PC-9 (cell line): ENCODE measurements around the gene RGS19. TPM values are rescaled to one million over a fixed set of nuclear protein-coding genes. Genes with fewer than 3 reads are reported as not detected.
A peak's percentile ranks its signal among the peaks of the same experiment; 100 is the strongest.

Experiments
- BruUV-seq: library from RNA; stranded (reverse); fragments of 400-500 nt; replicated peaks from 2 replicates; lab custom pipeline; 2021; lab: Mats Ljungman, UMichigan
- CTCF ChIA-PET: fragments of 300-600 bp; sonication (Branson Sonifier 250); formaldehyde crosslinking; loops from one replicate; lab custom pipeline; 2022; ENCODE audit warnings: antibody characterized with exemption; lab: Charles Lee
- POLR2A ChIA-PET: fragments of 300-600 bp; sonication (Branson Sonifier 250); formaldehyde crosslinking; loops from one replicate; lab custom pipeline; 2022; ENCODE audit warnings: antibody characterized with exemption; ENCODE audit not compliant: unreplicated experiment; lab: Charles Lee
- DNase-seq, 2 experiments: peaks; one replicate each; pipeline versions ENCODE4 v3.0.0 to v3.0.0-alpha.2; 2015 to 2022; ENCODE audit warnings: mixed read lengths in 1 of 2
- H2AFZ ChIP-seq: fragments of 200-600 bp; sonication (generic); 2 replicates; pipeline ENCODE4 v1.8.1; 2017; ENCODE audit warnings: antibody characterized with exemption
- H3F3A ChIP-seq: fragments of 200-600 bp; sonication (generic); 2 replicates; pipeline ENCODE4 v1.8.1; 2017; ENCODE audit warnings: antibody characterized with exemption, mild to moderate bottlenecking, low read depth; ENCODE audit not compliant: insufficient read depth
- H3K27ac ChIP-seq: fragments of 200-600 bp; sonication (generic); 2 replicates; pipeline ENCODE4 v1.6.1; 2016; ENCODE audit warnings: mixed run types
- H3K27me3 ChIP-seq: fragments of 200-600 bp; sonication (generic); 2 replicates; pipeline ENCODE4 v1.6.1; 2016; ENCODE audit warnings: low read depth, mixed run types; ENCODE audit not compliant: insufficient read depth
- H3K36me3 ChIP-seq: fragments of 200-600 bp; sonication (generic); 2 replicates; pipeline ENCODE4 v1.6.1; 2016; ENCODE audit warnings: low read depth, mixed run types
- H3K4me1 ChIP-seq: fragments of 200-600 bp; sonication (generic); replicated peaks from 2 replicates; pipeline ENCODE4 v1.6.1; 2016; ENCODE audit warnings: mixed run types; ENCODE audit not compliant: insufficient read depth
- H3K4me2 ChIP-seq: fragments of 200-600 bp; sonication (generic); 2 replicates; pipeline ENCODE4 v1.6.1; 2017; ENCODE audit warnings: mixed run types
- H3K4me3 ChIP-seq: fragments of 200-600 bp; sonication (generic); 2 replicates; pipeline ENCODE4 v1.6.1; 2016; ENCODE audit warnings: mixed run types
- H3K79me2 ChIP-seq: fragments of 200-600 bp; sonication (generic); 2 replicates; pipeline ENCODE4 v1.6.1; 2017; ENCODE audit warnings: low read depth, mixed run types
- H3K9me2 ChIP-seq: fragments of 200-600 bp; sonication (generic); 2 replicates; pipeline ENCODE4 v1.8.1; 2017; ENCODE audit warnings: mild to moderate bottlenecking; ENCODE audit not compliant: insufficient read depth
- H3K9me3 ChIP-seq: fragments of 200-600 bp; sonication (generic); 2 replicates; pipeline ENCODE4 v1.8.1; 2016; ENCODE audit warnings: low read depth; ENCODE audit not compliant: insufficient read depth
- H4K20me1 ChIP-seq: fragments of 200-600 bp; sonication (generic); 2 replicates; pipeline ENCODE4 v1.8.1; 2017; ENCODE audit not compliant: insufficient read depth
- CTCF ChIP-seq: fragments of 200-600 bp; sonication (generic); conservative IDR thresholded peaks from 2 replicates; pipeline ENCODE4 v1.6.1; 2017; ENCODE audit warnings: mixed run types, antibody characterized with exemption, mild to moderate bottlenecking, moderate library complexity
- EZH2 ChIP-seq: fragments of 200-600 bp; sonication (generic); IDR thresholded peaks from 2 replicates; pipeline ENCODE4 v1.8.0; 2017; ENCODE audit warnings: antibody characterized with exemption, low read depth
- intact Hi-C: fragments of 100-400 bp; cut with micrococcal nuclease; formaldehyde crosslinking; loops from one replicate; pipeline ENCODE4 v1.10.0; 2022; ENCODE audit not compliant: unreplicated experiment
- total RNA-seq: library from RNA; stranded (reverse); gene quantifications from 2 replicates; pipeline ENCODE4 v1.2.3, GENCODE V29; 2021

Gene RGS19
- total RNA-seq, 1 experiment from 2014 or later: 33.3 TPM

GRCh38 chr20:64116541-64117431 lies 37.5 kb upstream of the RGS19 start:
- DNase-seq: peak in 1 of 2 experiments; percentile 33
- TF ChIP-seq CTCF (no peak), EZH2 (no peak)
- Histone ChIP-seq H3K4me3 (no peak overlapping the region), H3K9me3 (no peaks in the 10 kb centered on the region), H3K27ac (no peak overlapping the region), H3K4me1 (no peaks in the 10 kb centered on the region), H3K27me3 (peaks cover 55% of the 10 kb centered on the region), H3K79me2 (no peaks in the 10 kb centered on the region), H2AFZ (no peak overlapping the region), H3K9me2 (no peaks in the 10 kb centered on the region), H3K4me2 (no peak overlapping the region), H3K36me3 (no peaks in the 10 kb centered on the region), H3F3A (peaks cover 6% of the 10 kb centered on the region; the same call in 1 of the 2 replicates), H4K20me1 (no peaks in the 10 kb centered on the region)
- ChIA-PET CTCF (interaction anchor here (0.6 kb wide), 1 partner anchor 14 kb away, joined by 9 read pairs; no protein-coding TSS in a partner anchor), POLR2A (interaction anchor here (0.7 kb wide), 1 partner anchor 105 kb away, joined by 3 read pairs; no protein-coding TSS in a partner anchor)
- intact Hi-C loops: no loop called here
- no TSS peak for BruUV-seq

GRCh38 chr20:64116016-64116415 lies 36.7 kb upstream of the RGS19 start:
- H3K4me2 ChIP-seq: no peak overlapping the region
- no TSS peak for BruUV-seq
- TF ChIP-seq CTCF (no peak), EZH2 (no peak)
- intact Hi-C loops: no loop called here
- no peaks in the 10 kb centered on the region for H4K20me1 ChIP-seq
- H3K4me1 ChIP-seq: no peaks in the 10 kb centered on the region
- no peaks in the 10 kb centered on the region for H3K36me3 ChIP-seq
- H3K9me2 ChIP-seq: no peaks in the 10 kb centered on the region
- peaks cover 6% of the 10 kb centered on the region; the same call in 1 of the 2 replicates for H3F3A ChIP-seq
- CTCF ChIA-PET: no interaction called here
- peaks cover 53% of the 10 kb centered on the region for H3K27me3 ChIP-seq
- peak in 1 of 2 experiments; percentile 25 for DNase-seq
- H3K79me2 ChIP-seq: no peaks in the 10 kb centered on the region
- H3K9me3 ChIP-seq: no peaks in the 10 kb centered on the region
- no peak overlapping the region for H2AFZ ChIP-seq
- no peak overlapping the region for H3K4me3 ChIP-seq
- H3K27ac ChIP-seq: no peak overlapping the region
- POLR2A ChIA-PET: interaction anchor here (0.7 kb wide), 1 partner anchor 106 kb away, joined by 3 read pairs; no protein-coding TSS in a partner anchor

- H3K4me1 ChIP-seq: no peaks in the 10 kb centered on the region
- no peak overlapping the region for H2AFZ ChIP-seq
- H3K27ac ChIP-seq: no peak overlapping the region
- no peaks in the 10 kb centered on the region for H4K20me1 ChIP-seq
- no peaks in the 10 kb centered on the region for H3K9me2 ChIP-seq
- no peaks in the 10 kb centered on the region for H3K9me3 ChIP-seq
- no peak for TF ChIP-seq CTCF
- TF ChIP-seq EZH2: no peak
- H3K36me3 ChIP-seq: no peaks in the 10 kb centered on the region
- H3K27me3 ChIP-seq: peaks cover 55% of the 10 kb centered on the region
- intact Hi-C loops: no loop called here
- POLR2A ChIA-PET: interaction anchor here (0.6 kb wide), 1 partner anchor 433 kb away, joined by 6 read pairs; no protein-coding TSS in a partner anchor
- no peak overlapping the region for H3K4me3 ChIP-seq
- peaks cover 6% of the 10 kb centered on the region; the same call in 1 of the 2 replicates for H3F3A ChIP-seq
- no peaks in the 10 kb centered on the region for H3K79me2 ChIP-seq
- CTCF ChIA-PET: no interaction called here
- no TSS peak for BruUV-seq
- H3K4me2 ChIP-seq: no peak overlapping the region
- peak in 1 of 2 experiments; percentile 31 for DNase-seq
These were observed 36.0 kb upstream of the RGS19 start for GRCh38 chr20:64115171-64115911.
